Activated CD8-positive, alpha-beta memory T cell treated with anti-CD3 and anti-CD28 coated beads for 24 hours (primary cell): ENCODE results near the gene FOXD2.

Source experiments
- DNase-seq: peaks from one replicate; pipeline ENCODE4 v3.0.0-alpha.2; 2020

The FOXD2 gene

DNA sequence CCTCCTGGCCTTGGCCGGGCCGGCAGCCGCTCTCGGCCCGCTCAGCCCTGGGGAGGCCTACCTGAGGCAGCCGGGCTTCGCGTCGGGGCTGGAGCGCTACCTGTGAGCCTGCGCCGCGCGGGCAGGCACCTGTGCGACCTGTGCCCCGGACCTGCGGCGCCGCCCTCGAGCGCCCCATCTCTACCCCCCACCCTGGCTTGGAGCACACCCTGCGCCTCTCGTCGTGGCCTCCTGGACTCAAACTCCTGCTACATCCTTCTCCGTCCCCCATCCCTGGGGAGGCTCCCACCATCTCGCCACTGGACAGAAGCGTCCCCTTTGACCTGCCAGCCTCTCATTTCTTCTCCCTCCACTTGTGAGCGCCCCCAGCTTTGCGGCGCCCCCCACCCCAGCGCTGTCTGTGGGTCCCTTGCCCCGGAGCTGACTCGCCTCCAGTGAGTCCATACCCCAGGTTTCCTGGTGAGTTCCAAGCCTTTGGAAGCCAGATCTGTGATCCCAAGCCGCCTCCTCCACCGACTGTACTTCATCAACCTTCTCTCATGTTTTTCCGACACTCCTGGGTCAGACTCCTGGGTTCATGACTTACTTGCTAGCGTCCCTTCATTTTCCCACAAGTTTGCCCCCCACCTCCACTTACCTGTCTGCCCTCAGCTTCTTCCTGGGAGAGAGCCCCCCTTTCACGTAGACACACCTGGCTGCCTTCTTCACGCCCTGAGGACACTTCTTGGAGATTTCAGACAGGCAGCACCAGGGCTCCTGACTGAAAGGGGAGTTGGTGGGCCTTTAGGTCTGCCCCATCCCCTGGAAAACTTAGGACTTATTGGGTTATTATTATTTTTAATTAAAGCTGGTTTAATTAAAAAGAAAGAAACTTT lies 20.4 kb upstream of the FOXD2 start:
- DNase-seq, result no peak

- no peak for DNase-seq
These were observed 19.7 kb upstream of the FOXD2 start for GRCh38 chr1:47418122-47418521.

GRCh38 chr1:47418681-47419325 lies 19.0 kb upstream of the FOXD2 start:
- DNase-seq, result no peak

DNA sequence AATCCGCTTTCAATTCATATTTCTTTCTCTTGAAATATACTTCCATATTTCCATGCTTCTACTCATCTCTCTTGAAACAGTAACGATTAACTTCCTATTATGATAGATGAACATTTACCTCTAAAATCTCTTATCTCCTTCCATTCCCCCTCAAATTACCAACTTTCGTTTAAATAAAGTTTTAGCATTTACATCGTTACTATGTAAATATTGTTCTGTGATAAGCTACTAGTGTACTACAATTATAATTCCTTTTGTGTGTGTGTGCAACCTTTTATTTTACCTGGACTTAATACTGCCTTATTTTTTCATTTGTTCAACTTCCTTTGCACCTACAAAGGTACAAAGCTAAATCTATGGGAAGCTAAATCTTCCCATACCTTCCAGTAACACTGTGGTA lies 17.3 kb upstream of the FOXD2 start:
- no peak for DNase-seq

GRCh38 chr1:47423872-47424271 lies 14.0 kb upstream of the FOXD2 start:
- DNase-seq, result no peak

DNA sequence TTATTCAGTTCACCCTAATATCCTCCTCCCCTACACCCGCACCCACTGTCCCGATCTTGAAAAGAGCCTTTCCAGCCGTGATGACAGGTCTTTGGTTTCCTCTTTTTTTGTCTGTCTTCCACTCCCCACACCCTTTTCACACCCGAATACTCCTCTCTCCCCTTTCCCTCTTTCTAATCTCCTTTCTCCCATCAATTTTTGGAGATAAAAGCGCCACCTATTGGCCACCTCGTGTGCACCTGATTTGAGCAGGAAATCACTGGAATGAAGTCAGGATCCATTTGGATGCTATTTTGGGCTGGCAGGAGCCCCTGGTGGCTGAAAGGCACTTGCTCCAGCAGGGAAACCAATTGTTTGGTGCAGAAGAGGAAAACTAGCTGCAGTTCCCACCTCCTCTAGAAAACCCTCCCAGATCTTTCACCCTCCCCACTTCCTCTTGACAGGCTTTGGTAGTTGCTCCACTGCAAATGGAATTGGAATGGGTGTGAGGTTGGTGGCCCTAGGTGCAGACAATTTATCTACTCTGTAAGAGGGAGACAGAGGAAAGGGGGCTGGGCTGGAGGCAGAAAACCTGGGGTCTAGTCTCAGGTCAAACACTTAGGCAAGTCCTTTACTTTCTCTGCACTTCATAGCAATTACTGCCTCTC lies 13.4 kb upstream of the FOXD2 start:
- no peak for DNase-seq

DNA sequence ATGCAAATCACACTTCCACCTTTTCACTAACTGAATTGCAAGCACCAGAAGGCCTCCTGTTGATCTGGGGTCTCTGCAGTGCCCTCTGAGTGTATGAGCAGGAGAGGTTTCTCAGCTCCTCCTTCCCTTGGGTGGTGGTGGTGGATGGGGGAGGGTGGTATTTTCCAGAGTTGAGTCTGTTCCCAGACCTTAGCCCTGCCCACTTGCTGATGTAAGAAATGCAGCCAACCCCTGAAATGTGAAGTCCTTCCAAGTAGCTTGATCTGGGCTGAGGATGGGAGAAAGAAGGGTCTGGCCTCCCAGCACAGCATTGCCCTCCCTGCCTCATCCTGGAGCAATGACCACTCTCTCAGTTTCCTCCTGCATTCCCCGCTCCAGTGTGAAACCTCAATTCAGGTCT lies 6.3 kb upstream of the FOXD2 start:
- DNase-seq, result no peak

DNA sequence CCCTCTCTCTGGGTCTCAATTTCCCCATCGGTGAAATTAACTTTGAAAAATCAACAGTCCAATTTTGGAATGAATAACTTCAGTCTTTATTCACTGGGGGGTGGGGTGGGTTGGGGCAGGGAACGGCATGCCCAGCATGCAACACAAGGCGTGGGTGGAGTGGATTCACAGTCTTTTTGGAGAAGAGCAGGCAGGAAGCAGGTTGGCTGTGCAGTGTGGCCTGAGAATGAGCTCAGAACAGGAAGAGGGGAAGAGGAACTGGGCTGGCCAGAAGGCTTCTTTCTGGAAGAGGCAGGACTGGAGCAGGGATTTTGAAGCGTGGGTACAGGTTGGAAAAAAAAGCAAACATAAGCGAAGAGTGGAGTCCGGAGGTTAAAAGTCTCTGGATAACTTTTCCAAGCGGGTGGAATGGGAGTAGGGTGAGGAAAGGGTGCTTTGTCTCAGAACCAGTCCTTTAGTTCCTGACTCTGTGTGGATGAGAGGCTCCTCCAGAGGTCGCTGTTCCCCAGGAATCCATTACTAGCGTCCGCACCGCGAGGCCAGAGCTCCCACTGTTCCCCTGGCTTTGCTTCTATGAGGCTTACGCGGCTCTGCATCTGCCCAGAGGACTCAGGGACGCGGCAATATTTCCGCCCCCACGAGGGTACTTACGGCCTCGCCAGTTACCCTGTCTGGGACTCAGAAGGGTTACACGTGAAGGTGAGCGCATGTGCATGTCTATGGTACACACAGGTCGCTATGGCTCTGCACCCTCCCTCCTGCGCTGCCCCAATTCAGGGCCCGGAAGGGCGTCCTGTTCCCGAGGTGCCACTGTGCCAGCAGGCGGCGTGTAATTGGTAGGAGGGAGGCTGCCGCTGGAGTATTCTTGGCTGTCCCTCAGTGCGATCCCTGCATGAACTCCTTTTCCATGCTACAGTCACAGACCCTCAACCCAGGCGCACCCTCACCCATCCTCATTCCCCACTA lies 5.5 kb upstream of the FOXD2 start:
- DNase-seq, result peak; percentile 83

- DNase-seq, result no peak
These were observed 4.8 kb upstream of the FOXD2 start for GRCh38 chr1:47433037-47433421.

- no peak for DNase-seq
These were observed 4.3 kb upstream of the FOXD2 start for GRCh38 chr1:47433477-47434050.

DNA sequence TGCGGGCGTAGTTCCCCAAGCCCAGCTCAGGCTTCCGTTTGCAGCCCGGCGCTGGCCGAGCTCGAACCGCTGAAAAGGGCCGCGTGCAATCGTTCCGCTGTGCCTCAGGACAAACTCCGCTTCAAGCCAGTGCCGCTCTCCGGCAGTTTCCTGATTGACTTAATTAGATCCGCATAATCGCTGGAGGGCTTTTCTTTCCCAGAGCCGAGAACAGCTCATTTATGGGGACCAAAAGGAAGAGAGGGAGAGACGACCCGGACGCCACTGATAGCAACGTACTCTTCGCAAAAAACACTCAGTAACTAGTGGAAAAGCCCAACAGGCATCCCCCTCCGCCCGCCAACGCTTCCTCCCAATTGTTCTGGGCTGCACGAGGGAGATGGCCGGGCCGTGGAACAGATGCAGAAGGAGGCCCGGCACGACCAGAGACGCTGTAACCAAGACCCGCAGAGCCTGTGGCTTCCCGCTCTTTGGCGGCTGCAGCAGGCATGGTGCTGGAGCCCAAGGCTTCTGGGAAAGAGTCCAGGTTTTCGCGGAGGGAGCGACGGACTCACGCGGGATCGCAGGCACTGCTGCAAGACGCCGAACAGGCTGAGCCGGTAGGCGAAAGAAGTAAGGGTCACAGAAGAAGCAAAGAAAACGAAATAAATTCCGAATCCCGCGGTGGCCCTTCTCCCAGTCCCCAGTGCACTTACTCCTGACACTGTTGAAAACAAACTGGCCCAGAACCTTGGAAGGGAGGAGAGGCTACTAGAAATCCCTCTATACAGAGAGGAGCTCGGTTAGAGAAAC lies 3.6 kb upstream of the FOXD2 start:
- no peak for DNase-seq

DNA sequence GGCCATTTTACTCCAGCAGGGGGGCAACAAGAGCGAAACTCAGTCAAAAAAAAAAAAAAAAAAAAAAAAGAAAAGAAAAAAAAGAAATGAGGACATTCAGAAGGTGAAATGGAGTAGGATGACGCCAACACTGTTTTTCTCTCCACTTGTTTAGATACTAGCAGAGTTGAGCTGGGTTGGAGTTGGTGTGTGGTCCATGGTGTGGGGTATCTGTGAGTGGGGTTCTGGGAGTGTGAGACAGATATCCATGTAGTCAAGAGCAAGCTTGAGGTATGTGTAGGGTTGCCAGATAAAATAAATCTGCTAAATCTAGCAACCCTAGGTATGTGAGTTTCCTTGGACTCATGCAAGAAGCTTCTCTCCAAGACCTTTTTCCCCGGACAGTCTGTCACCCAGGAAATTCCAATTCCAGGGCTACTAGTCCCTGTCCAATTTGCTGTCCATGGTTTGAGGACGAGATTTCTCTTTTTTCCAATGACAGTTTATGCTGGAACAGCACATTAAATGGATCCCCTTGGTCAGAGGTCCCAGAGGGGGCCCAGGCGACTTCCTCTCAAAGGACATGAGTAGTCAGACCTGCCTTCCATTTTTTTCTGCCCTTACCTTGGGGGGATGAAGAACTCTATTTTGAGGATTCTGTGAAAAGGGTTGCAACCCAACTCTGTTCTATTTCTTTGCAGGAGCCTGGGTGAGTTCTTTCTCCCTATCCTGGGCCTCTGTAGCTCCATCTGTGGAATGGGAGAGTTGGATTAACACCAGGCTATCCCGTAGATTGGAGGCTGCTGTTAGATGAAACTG lies 2.1 kb upstream of the FOXD2 start:
- no peak for DNase-seq

DNA sequence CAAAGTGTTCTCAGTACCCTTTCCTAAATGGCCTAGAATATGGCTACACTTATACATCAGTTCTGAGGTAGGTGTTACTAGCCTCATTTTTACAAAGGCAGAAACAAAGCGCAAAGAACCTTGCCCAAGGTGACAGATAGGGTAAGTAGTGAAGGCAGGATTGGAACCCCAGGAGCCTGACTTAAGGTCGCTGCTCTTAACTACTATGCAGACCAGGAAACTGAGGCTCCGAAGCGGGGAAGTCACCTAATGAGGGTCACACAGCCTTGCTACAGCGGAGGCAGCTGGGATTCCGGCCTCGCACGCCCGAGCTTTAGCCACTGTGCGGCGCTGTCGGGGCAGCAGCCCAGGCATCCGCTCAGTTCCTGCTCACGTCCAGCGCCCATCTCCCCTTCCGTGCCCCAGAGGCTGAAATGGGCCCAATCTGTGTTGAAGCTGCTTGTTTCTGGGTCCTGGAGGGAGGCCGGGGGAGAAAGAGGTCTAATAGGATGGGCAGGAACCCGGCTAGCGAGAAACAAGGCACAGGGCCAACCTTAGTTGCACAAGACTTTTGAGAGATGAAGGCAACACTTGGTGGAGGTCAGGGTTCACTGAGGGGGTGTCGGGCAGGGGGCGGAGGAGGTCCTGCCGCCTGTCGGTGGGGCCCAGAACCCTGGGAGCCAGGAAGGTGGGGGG lies 1.4 kb upstream of the FOXD2 start:
- DNase-seq, result peak; percentile 93

- no peak for DNase-seq
These were observed 831 bp upstream of the FOXD2 start for GRCh38 chr1:47436979-47437446.

GRCh38 chr1:47438165-47439016 lies 547 bp downstream of the FOXD2 start:
- DNase-seq, result peak; percentile 78

- DNase-seq, result no peak
These were observed 1.4 kb downstream of the FOXD2 start for GRCh38 chr1:47439017-47439818.

DNA sequence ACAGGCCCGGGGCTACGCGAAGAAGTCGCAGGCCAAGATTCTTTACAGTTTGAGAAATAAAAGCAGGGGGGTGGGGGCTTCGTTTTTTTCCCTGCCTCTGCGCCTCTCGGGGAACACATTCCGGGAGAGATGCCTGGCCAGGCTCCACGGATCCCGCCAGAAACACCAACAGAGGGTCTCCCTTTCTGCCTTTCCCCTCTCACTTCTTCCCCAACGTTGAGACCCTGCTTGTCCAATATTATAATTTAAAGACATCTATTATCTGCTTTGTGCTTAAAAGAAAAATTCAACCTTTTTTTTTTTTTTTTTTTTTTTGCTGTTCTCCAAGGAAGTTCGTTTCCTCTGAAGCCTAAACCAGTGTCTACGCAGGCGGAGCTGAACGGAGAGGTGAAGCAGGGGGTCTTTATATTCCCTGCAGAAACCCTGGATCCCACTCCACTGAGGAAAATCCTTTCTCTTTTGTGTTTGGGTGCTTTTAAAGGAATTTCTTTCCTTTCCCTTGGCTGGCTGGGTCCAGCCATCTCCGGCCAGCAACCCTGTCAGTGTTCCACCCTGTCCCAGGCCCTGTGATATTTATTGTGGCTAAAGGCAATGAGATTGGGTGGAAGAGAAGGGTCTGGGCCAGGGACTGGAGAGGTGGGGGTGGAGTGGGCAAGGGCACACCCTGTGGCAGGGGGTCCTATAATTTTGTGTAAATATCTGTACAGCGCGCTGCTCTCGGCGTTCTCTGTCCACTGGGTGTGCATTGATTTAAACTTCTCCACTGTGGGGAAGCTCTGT lies 2.2 kb downstream of the FOXD2 start:
- DNase-seq, result no peak
